ENCODE data around the gene CD96. TPM values are rescaled to one million over a fixed set of nuclear protein-coding genes. Genes with fewer than 3 reads are reported as not detected.

CD96 gene
- total RNA-seq, 1 experiment from 2014 or later: not detected

GRCh38 chr3:111652492-111653180, 110.6 kb downstream of the CD96 start:
- H3K27ac Mint-ChIP-seq (ENCODE audit: unreplicated experiment): no peak overlapping the region

GRCh38 chr3:111653766-111654165, 111.8 kb downstream of the CD96 start:
- Mint-ChIP-seq H3K4me3 (ENCODE audit: low read depth, unreplicated experiment) (no peak overlapping the region), H3K27ac (ENCODE audit: unreplicated experiment) (no peak overlapping the region), H3K9me3 (ENCODE audit: low read depth, unreplicated experiment) (no peaks in the 10 kb centered on the region), H3K36me3 (ENCODE audit: insufficient read depth, unreplicated experiment) (no peaks in the 10 kb centered on the region), H3K4me1 (ENCODE audit: low read depth, unreplicated experiment) (no peaks in the 10 kb centered on the region), H3K27me3 (ENCODE audit: unreplicated experiment) (peaks cover 12% of the 10 kb centered on the region)
- no peak for DNase-seq
- BruUV-seq (replicated peaks): no TSS peak
- intact Hi-C loops (cut with micrococcal nuclease; ENCODE audit: unreplicated experiment): no loop called here
- CTCF ChIA-PET: no interaction called here
- no peak for TF ChIP-seq CTCF (IDR thresholded peaks at IDR 0.05; ENCODE audit: unreplicated experiment)

More at GRCh38 chr3:111652492-111653180, 110.6 kb downstream of the CD96 start:
- intact Hi-C loops (cut with micrococcal nuclease; ENCODE audit: unreplicated experiment): no loop called here
- TF ChIP-seq CTCF (IDR thresholded peaks at IDR 0.05; ENCODE audit: unreplicated experiment): no peak
- BruUV-seq (replicated peaks): no TSS peak
- Mint-ChIP-seq H3K27me3 (ENCODE audit: unreplicated experiment) (peaks cover 1% of the 10 kb centered on the region), H3K4me1 (ENCODE audit: low read depth, unreplicated experiment) (no peaks in the 10 kb centered on the region), H3K9me3 (ENCODE audit: low read depth, unreplicated experiment) (no peaks in the 10 kb centered on the region), H3K36me3 (ENCODE audit: insufficient read depth, unreplicated experiment) (no peaks in the 10 kb centered on the region), H3K4me3 (ENCODE audit: low read depth, unreplicated experiment) (no peak overlapping the region)
- no peak for DNase-seq
- CTCF ChIA-PET: interaction anchor here (0.6 kb wide), 1 partner anchor 458 kb away, joined by 3 read pairs; no protein-coding TSS in a partner anchor

GRCh38 chr3:111662012-111662411, 120.0 kb downstream of the CD96 start:
- no peak overlapping the region for H3K27ac Mint-ChIP-seq (ENCODE audit: unreplicated experiment)
- CTCF ChIA-PET: no interaction called here
- BruUV-seq (replicated peaks): no TSS peak
- intact Hi-C loops (cut with micrococcal nuclease; ENCODE audit: unreplicated experiment): no loop called here
- no peak overlapping the region for H3K4me3 Mint-ChIP-seq (ENCODE audit: low read depth, unreplicated experiment)
- peaks cover 6% of the 10 kb centered on the region for H3K9me3 Mint-ChIP-seq (ENCODE audit: low read depth, unreplicated experiment)
- H3K4me1 Mint-ChIP-seq (ENCODE audit: low read depth, unreplicated experiment): no peaks in the 10 kb centered on the region
- H3K27me3 Mint-ChIP-seq (ENCODE audit: unreplicated experiment): peaks cover 12% of the 10 kb centered on the region
- no peak for DNase-seq
- no peaks in the 10 kb centered on the region for H3K36me3 Mint-ChIP-seq (ENCODE audit: insufficient read depth, unreplicated experiment)
- no peak for TF ChIP-seq CTCF (IDR thresholded peaks at IDR 0.05; ENCODE audit: unreplicated experiment)

GRCh38 chr3:111662907-111663306, 120.9 kb downstream of the CD96 start:
- no TSS peak for BruUV-seq (replicated peaks)
- no peaks in the 10 kb centered on the region for H3K36me3 Mint-ChIP-seq (ENCODE audit: insufficient read depth, unreplicated experiment)
- H3K27me3 Mint-ChIP-seq (ENCODE audit: unreplicated experiment): peaks cover 8% of the 10 kb centered on the region
- no peak for DNase-seq
- H3K4me3 Mint-ChIP-seq (ENCODE audit: low read depth, unreplicated experiment): no peak overlapping the region
- peaks cover 6% of the 10 kb centered on the region for H3K9me3 Mint-ChIP-seq (ENCODE audit: low read depth, unreplicated experiment)
- no peak overlapping the region for H3K27ac Mint-ChIP-seq (ENCODE audit: unreplicated experiment)
- intact Hi-C loops (cut with micrococcal nuclease; ENCODE audit: unreplicated experiment): no loop called here
- CTCF ChIA-PET: no interaction called here
- H3K4me1 Mint-ChIP-seq (ENCODE audit: low read depth, unreplicated experiment): peaks cover 6% of the 10 kb centered on the region
- TF ChIP-seq CTCF (IDR thresholded peaks at IDR 0.05; ENCODE audit: unreplicated experiment): no peak

All from Calu3 (cell line).